ENCODE measurements around the gene LRMDA. TPM values are rescaled to one million over a fixed set of nuclear protein-coding genes. Genes with fewer than 3 reads are reported as not detected.

LRMDA gene
- total and polyA plus RNA-seq, 2 of the 8 experiments (the other 6 are each of a cell fraction or from before 2014, with no cell fraction given) = 0.86 to 2.8 TPM

DNA sequence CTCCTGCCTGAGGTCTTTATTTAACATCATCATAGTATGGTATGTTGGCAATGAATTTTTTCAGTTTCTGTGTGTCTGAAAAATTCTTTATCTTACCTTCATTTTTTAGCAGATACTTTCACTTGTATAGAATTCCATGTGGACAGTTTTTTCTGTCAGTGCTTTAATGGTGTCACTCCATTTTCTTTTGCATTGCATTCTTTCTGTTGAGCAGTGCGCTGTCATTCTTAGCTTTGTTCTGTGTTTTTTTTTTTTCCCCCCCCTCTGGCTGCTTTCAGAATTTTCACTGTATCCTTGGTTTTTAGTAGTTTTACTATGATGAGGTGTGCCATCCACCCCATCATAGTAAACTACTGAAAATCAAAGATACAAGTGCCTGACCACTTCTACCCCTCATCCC is 120.7 kb downstream of the LRMDA start (continued):
- TF ChIP-seq, protein P1, sequence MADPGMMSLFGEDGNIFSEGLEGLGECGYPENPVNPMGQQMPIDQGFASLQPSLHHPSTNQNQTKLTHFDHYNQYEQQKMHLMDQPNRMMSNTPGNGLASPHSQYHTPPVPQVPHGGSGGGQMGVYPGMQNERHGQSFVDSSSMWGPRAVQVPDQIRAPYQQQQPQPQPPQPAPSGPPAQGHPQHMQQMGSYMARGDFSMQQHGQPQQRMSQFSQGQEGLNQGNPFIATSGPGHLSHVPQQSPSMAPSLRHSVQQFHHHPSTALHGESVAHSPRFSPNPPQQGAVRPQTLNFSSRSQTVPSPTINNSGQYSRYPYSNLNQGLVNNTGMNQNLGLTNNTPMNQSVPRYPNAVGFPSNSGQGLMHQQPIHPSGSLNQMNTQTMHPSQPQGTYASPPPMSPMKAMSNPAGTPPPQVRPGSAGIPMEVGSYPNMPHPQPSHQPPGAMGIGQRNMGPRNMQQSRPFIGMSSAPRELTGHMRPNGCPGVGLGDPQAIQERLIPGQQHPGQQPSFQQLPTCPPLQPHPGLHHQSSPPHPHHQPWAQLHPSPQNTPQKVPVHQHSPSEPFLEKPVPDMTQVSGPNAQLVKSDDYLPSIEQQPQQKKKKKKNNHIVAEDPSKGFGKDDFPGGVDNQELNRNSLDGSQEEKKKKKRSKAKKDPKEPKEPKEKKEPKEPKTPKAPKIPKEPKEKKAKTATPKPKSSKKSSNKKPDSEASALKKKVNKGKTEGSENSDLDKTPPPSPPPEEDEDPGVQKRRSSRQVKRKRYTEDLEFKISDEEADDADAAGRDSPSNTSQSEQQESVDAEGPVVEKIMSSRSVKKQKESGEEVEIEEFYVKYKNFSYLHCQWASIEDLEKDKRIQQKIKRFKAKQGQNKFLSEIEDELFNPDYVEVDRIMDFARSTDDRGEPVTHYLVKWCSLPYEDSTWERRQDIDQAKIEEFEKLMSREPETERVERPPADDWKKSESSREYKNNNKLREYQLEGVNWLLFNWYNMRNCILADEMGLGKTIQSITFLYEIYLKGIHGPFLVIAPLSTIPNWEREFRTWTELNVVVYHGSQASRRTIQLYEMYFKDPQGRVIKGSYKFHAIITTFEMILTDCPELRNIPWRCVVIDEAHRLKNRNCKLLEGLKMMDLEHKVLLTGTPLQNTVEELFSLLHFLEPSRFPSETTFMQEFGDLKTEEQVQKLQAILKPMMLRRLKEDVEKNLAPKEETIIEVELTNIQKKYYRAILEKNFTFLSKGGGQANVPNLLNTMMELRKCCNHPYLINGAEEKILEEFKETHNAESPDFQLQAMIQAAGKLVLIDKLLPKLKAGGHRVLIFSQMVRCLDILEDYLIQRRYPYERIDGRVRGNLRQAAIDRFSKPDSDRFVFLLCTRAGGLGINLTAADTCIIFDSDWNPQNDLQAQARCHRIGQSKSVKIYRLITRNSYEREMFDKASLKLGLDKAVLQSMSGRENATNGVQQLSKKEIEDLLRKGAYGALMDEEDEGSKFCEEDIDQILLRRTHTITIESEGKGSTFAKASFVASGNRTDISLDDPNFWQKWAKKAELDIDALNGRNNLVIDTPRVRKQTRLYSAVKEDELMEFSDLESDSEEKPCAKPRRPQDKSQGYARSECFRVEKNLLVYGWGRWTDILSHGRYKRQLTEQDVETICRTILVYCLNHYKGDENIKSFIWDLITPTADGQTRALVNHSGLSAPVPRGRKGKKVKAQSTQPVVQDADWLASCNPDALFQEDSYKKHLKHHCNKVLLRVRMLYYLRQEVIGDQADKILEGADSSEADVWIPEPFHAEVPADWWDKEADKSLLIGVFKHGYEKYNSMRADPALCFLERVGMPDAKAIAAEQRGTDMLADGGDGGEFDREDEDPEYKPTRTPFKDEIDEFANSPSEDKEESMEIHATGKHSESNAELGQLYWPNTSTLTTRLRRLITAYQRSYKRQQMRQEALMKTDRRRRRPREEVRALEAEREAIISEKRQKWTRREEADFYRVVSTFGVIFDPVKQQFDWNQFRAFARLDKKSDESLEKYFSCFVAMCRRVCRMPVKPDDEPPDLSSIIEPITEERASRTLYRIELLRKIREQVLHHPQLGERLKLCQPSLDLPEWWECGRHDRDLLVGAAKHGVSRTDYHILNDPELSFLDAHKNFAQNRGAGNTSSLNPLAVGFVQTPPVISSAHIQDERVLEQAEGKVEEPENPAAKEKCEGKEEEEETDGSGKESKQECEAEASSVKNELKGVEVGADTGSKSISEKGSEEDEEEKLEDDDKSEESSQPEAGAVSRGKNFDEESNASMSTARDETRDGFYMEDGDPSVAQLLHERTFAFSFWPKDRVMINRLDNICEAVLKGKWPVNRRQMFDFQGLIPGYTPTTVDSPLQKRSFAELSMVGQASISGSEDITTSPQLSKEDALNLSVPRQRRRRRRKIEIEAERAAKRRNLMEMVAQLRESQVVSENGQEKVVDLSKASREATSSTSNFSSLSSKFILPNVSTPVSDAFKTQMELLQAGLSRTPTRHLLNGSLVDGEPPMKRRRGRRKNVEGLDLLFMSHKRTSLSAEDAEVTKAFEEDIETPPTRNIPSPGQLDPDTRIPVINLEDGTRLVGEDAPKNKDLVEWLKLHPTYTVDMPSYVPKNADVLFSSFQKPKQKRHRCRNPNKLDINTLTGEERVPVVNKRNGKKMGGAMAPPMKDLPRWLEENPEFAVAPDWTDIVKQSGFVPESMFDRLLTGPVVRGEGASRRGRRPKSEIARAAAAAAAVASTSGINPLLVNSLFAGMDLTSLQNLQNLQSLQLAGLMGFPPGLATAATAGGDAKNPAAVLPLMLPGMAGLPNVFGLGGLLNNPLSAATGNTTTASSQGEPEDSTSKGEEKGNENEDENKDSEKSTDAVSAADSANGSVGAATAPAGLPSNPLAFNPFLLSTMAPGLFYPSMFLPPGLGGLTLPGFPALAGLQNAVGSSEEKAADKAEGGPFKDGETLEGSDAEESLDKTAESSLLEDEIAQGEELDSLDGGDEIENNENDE (IDR thresholded peaks at IDR 0.05; ENCODE audit: insufficient replicate concordance, low read length) = no peak
- no peak for TF ChIP-seq KDM5A (IDR thresholded peaks at IDR 0.05; ENCODE audit: low read length)
- TF ChIP-seq RXRA (IDR thresholded peaks at IDR 0.05; ENCODE audit: insufficient read depth, low read depth, low read length) = no peak
- no peak for TF ChIP-seq NRF1 (IDR thresholded peaks at IDR 0.05; ENCODE audit: low read depth, low read length)
- TF ChIP-seq YY1 (IDR thresholded peaks at IDR 0.05; ENCODE audit: low read depth, low read length) = no peak
- TF ChIP-seq TAF1 (IDR thresholded peaks at IDR 0.05; ENCODE audit: low read depth, low read length) = no peak
- no peak for TF ChIP-seq ZNF274 (IDR thresholded peaks at IDR 0.05; ENCODE audit: borderline replicate concordance, extremely low read depth, low read length)
